H1 (cell line): ENCODE results near the gene TASP1. TPM values are rescaled to one million over a fixed set of nuclear protein-coding genes. Genes with fewer than 3 reads are reported as not detected.

Experiments
- CTCF ChIA-PET: fragments of 300-600 bp; sonication (Branson Sonifier 250); formaldehyde crosslinking; loops from one replicate; lab custom pipeline; 2021; ENCODE audit not compliant: partially characterized antibody; lab: Charles Lee
- POLR2A ChIA-PET: fragments of 300-600 bp; sonication (Branson Sonifier 250); formaldehyde crosslinking; loops from one replicate; lab custom pipeline; 2021; ENCODE audit warnings: inconsistent platforms; ENCODE audit not compliant: partially characterized antibody; lab: Charles Lee
- DNase-seq, 2 experiments: peaks; one replicate each; pipeline versions ENCODE4 v3.0.0 to v3.0.0-alpha.2; 2010 to 2022; ENCODE audit warnings: low spot score in 2 of 2, low read depth in 1 of 2, mixed read lengths in 1 of 2
- FAIRE-seq: peaks from 2 replicates; lab custom pipeline; 2011; peaks lifted over from hg19 to GRCh38; lab: Jason Lieb, UNC
- H2AFZ ChIP-seq: 2 replicates; pipeline ENCODE4 v1.8.1; 2012; ENCODE audit warnings: low read length, inconsistent platforms
- H2AK5ac ChIP-seq: 2 replicates; pipeline ENCODE4 v1.6.1; 2013; ENCODE audit warnings: low read depth, low read length
- H2BK120ac ChIP-seq: replicated peaks from 2 replicates; pipeline ENCODE3; 2013; ENCODE audit warnings: low read depth, low read length, inconsistent platforms
- H2BK12ac ChIP-seq: 2 replicates; pipeline ENCODE4 v1.6.1; 2013; ENCODE audit warnings: low read depth, low read length
- H2BK15ac ChIP-seq: 2 replicates; pipeline ENCODE4 v1.6.1; 2013; ENCODE audit warnings: low read length
- H2BK20ac ChIP-seq: 2 replicates; pipeline ENCODE4 v1.6.1; 2013; ENCODE audit warnings: low read length
- H2BK5ac ChIP-seq: 2 replicates; pipeline ENCODE4 v1.6.1; 2013; ENCODE audit warnings: low read depth, low read length
- H3K14ac ChIP-seq: 2 replicates; pipeline ENCODE4 v1.6.1; 2013; ENCODE audit warnings: inconsistent platforms; ENCODE audit not compliant: insufficient read length
- H3K18ac ChIP-seq: 2 replicates; pipeline ENCODE4 v1.6.1; 2013; ENCODE audit warnings: low read length; ENCODE audit errors: extremely low read depth
- H3K23ac ChIP-seq: 2 replicates; pipeline ENCODE4 v1.6.1; 2013; ENCODE audit warnings: inconsistent platforms; ENCODE audit not compliant: insufficient read length
- H3K23me2 ChIP-seq: 2 replicates; pipeline ENCODE4 v1.6.1; 2013; ENCODE audit warnings: low read depth, low read length
- H3K27ac ChIP-seq: 2 replicates; pipeline ENCODE4 v1.6.1; 2011; ENCODE audit warnings: low read depth, low read length, inconsistent platforms
- H3K27me3 ChIP-seq, 4 experiments: replicated peaks in 1 of 4; 1 replicate in 1 of 4; 2 replicates in 3 of 4; pipeline versions ENCODE4 v1.6.1 to v1.8.1; 2011 to 2013; ENCODE audit warnings: low read length in 3 of 4, mild to moderate bottlenecking in 3 of 4, inconsistent platforms in 2 of 4, mixed read lengths in 2 of 4, moderate library complexity in 1 of 4; ENCODE audit not compliant: control insufficient read depth in 3 of 4, insufficient read depth in 3 of 4; ENCODE audit errors: extremely low read depth in 1 of 4
- H3K36me3 ChIP-seq, 4 experiments: 2 replicates each; pipeline versions ENCODE4 v1.6.1 to v1.8.1; 2011 to 2013; ENCODE audit warnings: mild to moderate bottlenecking in 4 of 4, low read length in 3 of 4, moderate library complexity in 2 of 4, control low read depth in 1 of 4, inconsistent platforms in 1 of 4; ENCODE audit not compliant: insufficient read depth in 4 of 4, control insufficient read depth in 2 of 4
- H3K4ac ChIP-seq: replicated peaks from 2 replicates; pipeline ENCODE3; 2013; ENCODE audit warnings: low read length, low read depth, mixed read lengths, inconsistent platforms; ENCODE audit not compliant: insufficient read length
- H3K4me1 ChIP-seq, 4 experiments: replicated peaks in 1 of 4; 1 replicate in 1 of 4; 2 replicates in 3 of 4; pipeline versions ENCODE4 v1.6.1 to v1.8.1; 2011 to 2013; ENCODE audit warnings: low read length in 3 of 4, inconsistent platforms in 2 of 4, mixed read lengths in 1 of 4; ENCODE audit not compliant: insufficient read depth in 4 of 4, control insufficient read depth in 3 of 4
- H3K4me2 ChIP-seq, 2 experiments: 2 replicates each; pipeline versions ENCODE4 v1.6.1 to v1.8.1; 2011 to 2013; ENCODE audit warnings: low read depth in 2 of 2, low read length in 2 of 2, control low read depth in 1 of 2, inconsistent platforms in 1 of 2, mild to moderate bottlenecking in 1 of 2; ENCODE audit not compliant: insufficient read depth in 1 of 2
- H3K4me3 ChIP-seq, 4 experiments: fragments of 200-600, 300-600 bp in 1 of 4; sonication (generic), shearing (Covaris generic), sonication (Bioruptor Twin) in 1 of 4; 2 replicates each; pipeline versions ENCODE4 v1.5.1 to v1.8.1; 2011 to 2016; ENCODE audit warnings: low read length in 4 of 4, low read depth in 3 of 4, control low read depth in 2 of 4, inconsistent platforms in 2 of 4, mild to moderate bottlenecking in 2 of 4, mixed read lengths in 1 of 4, moderate library complexity in 1 of 4; ENCODE audit not compliant: insufficient read depth in 2 of 4; ENCODE audit errors: extremely low read depth in 1 of 4
- H3K56ac ChIP-seq: replicated peaks from 2 replicates; pipeline ENCODE3; 2013; ENCODE audit warnings: low read depth, mild to moderate bottlenecking, mixed read lengths, low read length, inconsistent platforms; ENCODE audit not compliant: insufficient read length
- H3K79me1 ChIP-seq: 2 replicates; pipeline ENCODE4 v1.6.1; 2013; ENCODE audit warnings: low read depth, low read length, control low read depth
- H3K79me2 ChIP-seq, 2 experiments: 2 replicates each; pipeline versions ENCODE4 v1.6.1 to v1.8.1; 2012 to 2013; ENCODE audit warnings: low read length in 2 of 2, mild to moderate bottlenecking in 2 of 2, inconsistent platforms in 1 of 2; ENCODE audit not compliant: insufficient read depth in 2 of 2, control insufficient read depth in 1 of 2
- H3K9ac ChIP-seq, 4 experiments: replicated peaks in 1 of 4; 1 replicate in 1 of 4; 2 replicates in 3 of 4; pipeline versions ENCODE4 v1.6.1 to v1.8.1; 2011 to 2013; ENCODE audit warnings: low read depth in 3 of 4, low read length in 3 of 4, control low read depth in 2 of 4, mild to moderate bottlenecking in 2 of 4, moderate library complexity in 2 of 4, inconsistent platforms in 1 of 4; ENCODE audit errors: extremely low read depth in 1 of 4
- H3K9me3 ChIP-seq, 2 experiments: 2 replicates each; pipeline versions ENCODE4 v1.6.1 to v1.8.1; 2012 to 2013; ENCODE audit warnings: mild to moderate bottlenecking in 2 of 2, moderate library complexity in 2 of 2, control low read depth in 1 of 2, inconsistent platforms in 1 of 2, low read depth in 1 of 2, low read length in 1 of 2, mixed read lengths in 1 of 2; ENCODE audit not compliant: insufficient read depth in 2 of 2
- H4K20me1 ChIP-seq, 2 experiments: replicated peaks in 1 of 2; 2 replicates each; pipeline versions ENCODE3 to v1.8.1; 2011 to 2013; ENCODE audit warnings: inconsistent platforms in 2 of 2, low read length in 2 of 2, mild to moderate bottlenecking in 1 of 2; ENCODE audit not compliant: insufficient read depth in 2 of 2, control insufficient read depth in 1 of 2
- H4K5ac ChIP-seq: 2 replicates; pipeline ENCODE4 v1.6.1; 2013; ENCODE audit warnings: low read length, low read depth, mixed read lengths, inconsistent platforms; ENCODE audit not compliant: insufficient read length
- H4K8ac ChIP-seq: 2 replicates; pipeline ENCODE4 v1.8.0; 2013; ENCODE audit warnings: mild to moderate bottlenecking, moderate library complexity, low read length, inconsistent platforms; ENCODE audit not compliant: insufficient read depth; ENCODE audit errors: extremely low read depth
- H4K91ac ChIP-seq: replicated peaks from 2 replicates; pipeline ENCODE3; 2013; ENCODE audit warnings: low read length, mixed read lengths, inconsistent platforms; ENCODE audit not compliant: insufficient read length
- ASH2L ChIP-seq: fragments of 200-600, 300-600 bp; sonication (generic); IDR thresholded peaks from one replicate; pipeline ENCODE4 v1.7.1; 2017; ENCODE audit warnings: low read length
- CEBPB ChIP-seq: IDR thresholded peaks from 2 replicates; pipeline ENCODE4 v1.6.1; 2012; ENCODE audit warnings: low read depth, low read length
- CHD2 ChIP-seq: IDR thresholded peaks from 2 replicates; pipeline ENCODE4 v1.6.1; 2012; ENCODE audit warnings: low read length, improper control_type of control experiment
- FOSL1 ChIP-seq: IDR thresholded peaks from 2 replicates; pipeline ENCODE4 v1.6.1; 2011; ENCODE audit warnings: mild to moderate bottlenecking, low read depth, low read length, moderate library complexity; ENCODE audit not compliant: insufficient read depth
- GTF2F1 ChIP-seq: IDR thresholded peaks from 2 replicates; pipeline ENCODE4 v1.6.1; 2012; ENCODE audit warnings: low read depth, low read length, improper control_type of control experiment, borderline replicate concordance
- JUN ChIP-seq: IDR thresholded peaks from 2 replicates; pipeline ENCODE4 v1.6.1; 2011; ENCODE audit warnings: low read depth, mild to moderate bottlenecking, improper control_type of control experiment, low read length
- POU5F1 ChIP-seq: IDR thresholded peaks from 2 replicates; pipeline ENCODE4 v1.6.1; 2011; ENCODE audit warnings: low read depth, mild to moderate bottlenecking, low read length, moderate library complexity
- SIN3A ChIP-seq, 2 experiments: IDR thresholded peaks in 1 of 2; conservative IDR thresholded peaks in 1 of 2; 2 replicates each; pipeline ENCODE4 v1.6.1; 2011 to 2012; ENCODE audit warnings: low read length in 2 of 2, improper control_type of control experiment in 1 of 2, low read depth in 1 of 2, mild to moderate bottlenecking in 1 of 2
- polyA plus RNA-seq, 7 experiments: library from polyadenylated mRNA; depleted of rRNA in 3 of 7; stranded (reverse) in 5 of 7; unstranded in 2 of 7; fragments of >200 nt in 5 of 7; fragments of 200-250 nt in 2 of 7; gene quantifications; 1 replicate in 5 of 7; 2 replicates in 1 of 7; 4 replicates in 1 of 7; pipeline versions ENCODE4 v1.2.1 to v1.2.3, GENCODE V29; 2011 to 2013; ENCODE audit warnings: missing spikeins in 2 of 7, mixed read lengths in 2 of 7
- total RNA-seq: library from RNA; stranded (reverse); fragmentation: NEBNext Ultra II Directional; extraction: Animal tissue kit (Norgen Biotek cat#: 25700); gene quantifications from 2 replicates; pipeline ENCODE4 v1.2.1, GENCODE V29; 2021

TASP1 gene
- total and polyA plus RNA-seq, 2 of the 8 experiments (the other 6 are each of a cell fraction or from before 2014, with no cell fraction given), result 4.5 to 10.9 TPM

DNA sequence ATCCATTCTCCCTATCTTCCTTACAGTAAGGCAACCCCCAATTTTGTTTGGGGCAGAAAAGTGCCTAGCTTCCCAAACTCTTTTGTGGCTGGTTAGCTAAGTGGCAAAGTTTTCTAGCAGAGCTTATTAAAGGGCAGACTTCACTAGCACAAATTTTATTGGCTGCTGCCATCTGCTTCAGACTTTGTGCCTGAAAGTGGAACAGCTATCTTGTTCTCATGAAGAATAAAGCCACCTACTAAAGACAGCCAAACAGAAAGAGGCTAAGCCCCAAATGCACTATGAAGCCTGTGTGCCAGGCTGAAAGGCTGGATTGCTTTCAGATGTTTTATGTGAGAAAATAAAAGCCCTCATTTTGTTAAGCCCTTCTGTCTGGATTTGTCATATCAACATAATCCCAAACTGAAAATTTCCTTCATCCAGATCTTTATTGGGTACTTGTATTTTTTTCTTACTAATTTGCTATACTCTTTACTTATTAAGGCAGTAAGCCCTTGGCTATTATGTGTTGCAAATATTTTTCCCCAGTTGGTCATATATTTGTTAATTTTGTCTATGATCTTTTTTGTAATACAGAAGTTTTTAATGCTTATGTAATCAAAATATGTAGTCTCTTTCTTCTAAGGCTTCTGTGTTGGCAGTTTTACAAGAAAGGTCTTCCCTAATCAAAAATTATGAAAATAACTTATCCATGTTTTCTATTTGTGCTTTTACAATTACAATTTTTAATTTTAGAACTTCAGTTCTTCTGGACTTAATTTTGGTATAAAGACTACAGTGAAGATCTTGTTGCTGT is 191.1 kb downstream of the TASP1 start:
- Histone ChIP-seq H3K79me1 (no peaks in the 10 kb centered on the region), H3K9me3 (no peaks in the 10 kb centered on the region), H2AK5ac (no peak overlapping the region), H2BK120ac (no peak overlapping the region), H2BK20ac (no peak overlapping the region), H2BK12ac (no peak overlapping the region), H2BK5ac (no peak overlapping the region), H4K8ac (no peak overlapping the region), H3K23ac (no peak overlapping the region), H3K56ac (no peak overlapping the region), H3K4me2 (no peak overlapping the region), H3K23me2 (no peaks in the 10 kb centered on the region), H3K4me3 (no peak overlapping the region), H3K9ac (no peak overlapping the region), H4K91ac (no peak overlapping the region), H3K4ac (no peak overlapping the region), H3K36me3 (no peaks in the 10 kb centered on the region; a peak in 1 of 8 replicates), H3K27me3 (no peaks in the 10 kb centered on the region), H3K18ac (no peak overlapping the region), H3K79me2 (no peaks in the 10 kb centered on the region), H3K14ac (no peak overlapping the region), H4K20me1 (no peaks in the 10 kb centered on the region), H3K27ac (no peak overlapping the region), H2AFZ (no peak overlapping the region), H2BK15ac (no peak overlapping the region), H3K4me1 (no peaks in the 10 kb centered on the region), H4K5ac (no peak overlapping the region)
- FAIRE-seq (no peak), DNase-seq (no peak)
- TF ChIP-seq FOSL1 (no peak), POU5F1 (no peak), ASH2L (no peak), CEBPB (no peak), GTF2F1 (no peak), SIN3A (conservative IDR thresholded peaks at IDR 0.05 in 1 of 2, IDR thresholded peaks at IDR 0.05 in 1 of 2; ENCODE audit: low read depth in 1 of 2, low read length in 2 of 2) (no peak), CHD2 (no peak), JUN (no peak)
- ChIA-PET CTCF (no interaction called here), POLR2A (no interaction called here)
